H9 (cell line): ENCODE data around the gene BCAT1. TPM values are rescaled to one million over a fixed set of nuclear protein-coding genes. Genes with fewer than 3 reads are reported as not detected.

ENCODE experiments used
- DNase-seq: peaks from one replicate; pipeline ENCODE4 v3.0.0-alpha.2; 2017
- H2AFZ ChIP-seq: one replicate; pipeline ENCODE4 v1.6.1; 2013; ENCODE audit warnings: mild to moderate bottlenecking, low read length, control low read depth, moderate library complexity
- H2AK5ac ChIP-seq: 2 replicates; pipeline ENCODE4 v1.6.1; 2013; ENCODE audit warnings: low read length, control low read depth, mixed read lengths; ENCODE audit not compliant: insufficient read length
- H2BK120ac ChIP-seq: one replicate; pipeline ENCODE4 v1.6.1; 2013; ENCODE audit warnings: low read depth, mild to moderate bottlenecking, low read length, control low read depth, inconsistent platforms; ENCODE audit not compliant: poor library complexity, severe bottlenecking
- H2BK12ac ChIP-seq: 2 replicates; pipeline ENCODE4 v1.6.1; 2013; ENCODE audit warnings: low read length, control low read depth, mixed read lengths, low read depth; ENCODE audit not compliant: insufficient read length
- H2BK15ac ChIP-seq: 2 replicates; pipeline ENCODE4 v1.6.1; 2013; ENCODE audit warnings: low read depth, low read length, control low read depth
- H2BK20ac ChIP-seq: one replicate; pipeline ENCODE4 v1.6.1; 2013; ENCODE audit warnings: low read depth, mild to moderate bottlenecking, low read length, control low read depth, inconsistent platforms; ENCODE audit not compliant: poor library complexity, severe bottlenecking
- H2BK5ac ChIP-seq: 2 replicates; pipeline ENCODE4 v1.6.1; 2013; ENCODE audit warnings: low read length, control low read depth, mixed read lengths; ENCODE audit not compliant: insufficient read length
- H3K14ac ChIP-seq: 2 replicates; pipeline ENCODE4 v1.6.1; 2013; ENCODE audit warnings: low read length, control low read depth; ENCODE audit not compliant: insufficient read depth
- H3K18ac ChIP-seq: 2 replicates; pipeline ENCODE4 v1.6.1; 2013; ENCODE audit warnings: low read depth, mild to moderate bottlenecking, mixed read lengths, low read length, control low read depth; ENCODE audit not compliant: insufficient read length
- H3K23ac ChIP-seq: 2 replicates; pipeline ENCODE4 v1.6.1; 2013; ENCODE audit warnings: low read length, control low read depth, mixed read lengths, low read depth; ENCODE audit not compliant: insufficient read length
- H3K23me2 ChIP-seq: 2 replicates; pipeline ENCODE4 v1.6.1; 2013; ENCODE audit warnings: low read depth, mild to moderate bottlenecking, mixed read lengths, low read length, control low read depth; ENCODE audit not compliant: insufficient read length, poor library complexity, severe bottlenecking
- H3K27ac ChIP-seq: 2 replicates; pipeline ENCODE4 v1.5.1; 2013; ENCODE audit warnings: low read length, control low read depth, mixed read lengths, low read depth; ENCODE audit not compliant: insufficient read length
- H3K27me3 ChIP-seq: 2 replicates; pipeline ENCODE4 v1.6.1; 2013; ENCODE audit warnings: low read length, control low read depth, inconsistent platforms; ENCODE audit not compliant: insufficient read depth
- H3K4ac ChIP-seq: 2 replicates; pipeline ENCODE4 v1.6.1; 2013; ENCODE audit warnings: low read depth, mild to moderate bottlenecking, control low read depth, inconsistent platforms, low read length, moderate library complexity
- H3K4me1 ChIP-seq: 2 replicates; pipeline ENCODE4 v1.6.1; 2013; ENCODE audit warnings: low read length, control low read depth, inconsistent platforms; ENCODE audit not compliant: insufficient read depth
- H3K4me2 ChIP-seq: 2 replicates; pipeline ENCODE4 v1.6.1; 2013; ENCODE audit warnings: low read length, control low read depth, mixed read lengths; ENCODE audit not compliant: insufficient read length, insufficient read depth
- H3K56ac ChIP-seq: 2 replicates; pipeline ENCODE4 v1.6.1; 2013; ENCODE audit warnings: low read depth, mild to moderate bottlenecking, mixed read lengths, low read length, control low read depth; ENCODE audit not compliant: insufficient read length
- H3K79me1 ChIP-seq: 2 replicates; pipeline ENCODE4 v1.6.1; 2013; ENCODE audit warnings: low read depth, mild to moderate bottlenecking, moderate library complexity, low read length, control low read depth, inconsistent platforms; ENCODE audit not compliant: insufficient read depth, poor library complexity, severe bottlenecking
- H3K79me2 ChIP-seq: 2 replicates; pipeline ENCODE4 v1.6.1; 2013; ENCODE audit warnings: low read length, control low read depth, inconsistent platforms; ENCODE audit not compliant: insufficient read depth
- H3K9ac ChIP-seq: 2 replicates; pipeline ENCODE4 v1.6.1; 2013; ENCODE audit warnings: low read length, control low read depth, mixed read lengths; ENCODE audit not compliant: insufficient read length; ENCODE audit errors: extremely low read depth
- H3K9me3 ChIP-seq: one replicate; pipeline ENCODE4 v1.6.1; 2013; ENCODE audit warnings: low read depth, low read length, inconsistent platforms; ENCODE audit not compliant: control insufficient read depth
- H3T11ph ChIP-seq: one replicate; pipeline ENCODE4 v1.6.1; 2013; ENCODE audit warnings: mild to moderate bottlenecking, low read length, control low read depth, inconsistent platforms
- H4K20me1 ChIP-seq: one replicate; pipeline ENCODE4 v1.6.1; 2013; ENCODE audit not compliant: control insufficient read depth, insufficient read length, insufficient read depth
- H4K5ac ChIP-seq: 2 replicates; pipeline ENCODE4 v1.6.1; 2013; ENCODE audit warnings: low read depth, mild to moderate bottlenecking, mixed read lengths, low read length, control low read depth; ENCODE audit not compliant: insufficient read length
- H4K8ac ChIP-seq: replicated peaks from 2 replicates; pipeline ENCODE4 v1.6.1; 2013; ENCODE audit warnings: low read length, control low read depth, mixed read lengths, low read depth; ENCODE audit not compliant: insufficient read length
- H4K91ac ChIP-seq: 2 replicates; pipeline ENCODE4 v1.6.1; 2013; ENCODE audit warnings: low read depth, mild to moderate bottlenecking, moderate library complexity, mixed read lengths, low read length, control low read depth; ENCODE audit not compliant: insufficient read length
- H3K27ac Mint-ChIP-seq, 3 experiments: 2 replicates in 2 of 3; 3 replicates in 1 of 3; pipeline ENCODE4 v1.8.0; 2020 to 2021; ENCODE audit warnings: mixed read lengths in 3 of 3, mild to moderate bottlenecking in 1 of 3, moderate library complexity in 1 of 3
- H3K27me3 Mint-ChIP-seq: 2 replicates; pipeline ENCODE4 v1.8.0; 2021; ENCODE audit warnings: low read depth, mild to moderate bottlenecking, moderate library complexity, mixed read lengths
- H3K36me3 Mint-ChIP-seq, 3 experiments: 2 replicates in 2 of 3; 3 replicates in 1 of 3; pipeline ENCODE4 v1.8.0; 2020 to 2021; ENCODE audit warnings: low read depth in 3 of 3, mixed read lengths in 3 of 3; ENCODE audit not compliant: insufficient read depth in 1 of 3
- H3K4me1 Mint-ChIP-seq, 2 experiments: 2 replicates each; pipeline ENCODE4 v1.8.0; 2020; ENCODE audit warnings: mixed read lengths in 2 of 2
- H3K4me3 Mint-ChIP-seq, 2 experiments: 2 replicates in 1 of 2; 3 replicates in 1 of 2; pipeline ENCODE4 v1.8.0; 2020 to 2021; ENCODE audit warnings: mild to moderate bottlenecking in 2 of 2, mixed read lengths in 2 of 2, moderate library complexity in 1 of 2
- H3K9me3 Mint-ChIP-seq, 2 experiments: 2 replicates in 1 of 2; 3 replicates in 1 of 2; pipeline ENCODE4 v1.8.0; 2020; ENCODE audit warnings: mild to moderate bottlenecking in 2 of 2, mixed read lengths in 2 of 2, moderate library complexity in 1 of 2
- CTCF ChIP-seq: fragments of 200-600 bp; sonication (generic); conservative IDR thresholded peaks from 3 replicates; pipeline ENCODE4 v1.8.0; 2021; ENCODE audit warnings: antibody characterized with exemption, mild to moderate bottlenecking
- WGBS: extraction: QIAGEN DNeasy Blood & Tissue Kit; methylation state at CpG from one replicate; pipeline ENCODE4 v1.1.7; 2013; ENCODE audit warnings: missing lambda C conversion rate, low lambda C conversion rate, mixed read lengths; ENCODE audit not compliant: insufficient read length; ENCODE audit errors: extremely low coverage; 5-methylcytosine and 5-hydroxymethylcytosine counted together
- total RNA-seq: library from RNA; stranded (reverse); gene quantifications from 2 replicates; pipeline ENCODE4 v1.2.1, GENCODE V29; 2021

BCAT1 gene
- total RNA-seq, 1 experiment from 2014 or later, result 244 TPM

- Histone ChIP-seq H2BK12ac (no peak overlapping the region), H2AK5ac (no peak overlapping the region), H3K4me1 (no peaks in the 10 kb centered on the region), H4K91ac (no peak overlapping the region), H3K23me2 (no peaks in the 10 kb centered on the region), H2BK15ac (no peak overlapping the region), H3K18ac (no peak overlapping the region), H3K79me2 (no peaks in the 10 kb centered on the region), H4K5ac (no peak overlapping the region), H3K23ac (no peak overlapping the region), H3K9ac (no peak overlapping the region), H3K14ac (no peak overlapping the region), H2AFZ (no peak overlapping the region), H3K56ac (no peak overlapping the region), H3K27me3 (no peaks in the 10 kb centered on the region), H2BK120ac (no peak overlapping the region), H2BK20ac (no peak overlapping the region), H3K79me1 (no peaks in the 10 kb centered on the region), H2BK5ac (no peak overlapping the region), H3T11ph (no peak overlapping the region), H4K20me1 (no peaks in the 10 kb centered on the region), H3K4me2 (no peak overlapping the region), H3K27ac (no peak overlapping the region), H4K8ac (no peak overlapping the region), H3K9me3 (no peaks in the 10 kb centered on the region), H3K4ac (no peak overlapping the region)
- H3K9me3 Mint-ChIP-seq, result peaks cover 0 to 2% of the 10 kb centered on the region in 2 experiments; a peak in 2 of 5 replicates
- no peaks in the 10 kb centered on the region for H3K27me3 Mint-ChIP-seq
- no CpG with 5 or more reads among the region's 5 CpGs for WGBS
- no peaks in the 10 kb centered on the region for H3K4me1 Mint-ChIP-seq
- H3K36me3 Mint-ChIP-seq, result 0 out of 7 replicates have a peak, but pooled peaks cover 0 to 3% (median 0%) of the 10 kb centered on the region in 3 experiments
- no peak for DNase-seq
- TF ChIP-seq CTCF, result no peak
- no peak overlapping the region for H3K4me3 Mint-ChIP-seq
- no peak overlapping the region for H3K27ac Mint-ChIP-seq
Observed at GRCh38 chr12:24796876-24797275, 152.0 kb downstream of the BCAT1 start.
